SU-DHL-6 (cell line): ENCODE results near the gene BTBD16.

Experiments used
- H2AFZ ChIP-seq: fragments of 200-600 bp; sonication (generic); 2 replicates; pipeline ENCODE4 v1.6.1; 2014; ENCODE audit warnings: low read depth, mild to moderate bottlenecking, moderate library complexity, mixed read lengths, antibody characterized with exemption, low read length; ENCODE audit not compliant: severe bottlenecking
- H3F3A ChIP-seq: fragments of 200-600 bp; shearing (Covaris generic); 2 replicates; pipeline ENCODE4 v1.6.0; 2016; ENCODE audit warnings: antibody characterized with exemption, mild to moderate bottlenecking; ENCODE audit not compliant: insufficient read depth
- H3K27ac ChIP-seq: fragments of 200-600 bp; sonication (generic); 2 replicates; pipeline ENCODE4 v1.5.1; 2016; ENCODE audit warnings: low read depth, mild to moderate bottlenecking, low read length, moderate library complexity, mixed read lengths
- H3K27me3 ChIP-seq: fragments of 200-600 bp; sonication (generic), shearing (Covaris generic); 2 replicates; pipeline ENCODE4 v1.6.0; 2014; ENCODE audit warnings: mild to moderate bottlenecking, low read length
- H3K36me3 ChIP-seq: fragments of 200-600 bp; sonication (generic); 2 replicates; pipeline ENCODE4 v1.6.1; 2014; ENCODE audit warnings: mild to moderate bottlenecking, low read length, mixed read lengths
- H3K4me2 ChIP-seq: fragments of 300-600, 200-600 bp; shearing (Covaris generic), sonication (generic); 2 replicates; pipeline ENCODE4 v1.6.0; 2014; ENCODE audit warnings: low read length, low read depth, mild to moderate bottlenecking; ENCODE audit not compliant: poor library complexity, severe bottlenecking
- H3K4me3 ChIP-seq: fragments of 200-600 bp; sonication (generic); 2 replicates; pipeline ENCODE4 v1.5.1; 2014; ENCODE audit warnings: antibody characterized with exemption, low read length, mild to moderate bottlenecking, mixed read lengths; ENCODE audit not compliant: insufficient read depth, poor library complexity, severe bottlenecking
- H3K79me2 ChIP-seq: fragments of 200-600 bp; sonication (generic); 2 replicates; pipeline ENCODE4 v1.6.1; 2014; ENCODE audit warnings: mild to moderate bottlenecking, low read length, moderate library complexity; ENCODE audit not compliant: insufficient read depth
- H3K9ac ChIP-seq: fragments of 200-600 bp; sonication (generic); 2 replicates; pipeline ENCODE4 v1.7.0; 2014; ENCODE audit warnings: mild to moderate bottlenecking, low read length
- H3K9me2 ChIP-seq: fragments of 200-600 bp; sonication (generic); replicated peaks from 2 replicates; pipeline ENCODE4 v1.6.1; 2014; ENCODE audit warnings: low read length; ENCODE audit not compliant: insufficient read depth
- H3K9me3 ChIP-seq: fragments of 200-600 bp; sonication (generic); 2 replicates; pipeline ENCODE4 v1.6.1; 2014; ENCODE audit warnings: low read length, mixed read lengths; ENCODE audit not compliant: insufficient read depth
- H4K20me1 ChIP-seq: fragments of 200-600 bp; sonication (generic); 2 replicates; pipeline ENCODE4 v1.6.1; 2014; ENCODE audit warnings: low read depth, mild to moderate bottlenecking, antibody characterized with exemption, low read length, moderate library complexity, mixed read lengths
- CTCF ChIP-seq: fragments of 200-600 bp; sonication (generic); IDR thresholded peaks from one replicate; pipeline ENCODE4 v1.5.1; 2017; ENCODE audit warnings: antibody characterized with exemption, mild to moderate bottlenecking, low read length, moderate library complexity; ENCODE audit not compliant: insufficient read depth, poor library complexity, severe bottlenecking
- EZH2phosphoT487 ChIP-seq: fragments of 200-600 bp; sonication (generic), shearing (Covaris generic); conservative IDR thresholded peaks from 2 replicates; pipeline ENCODE4 v1.6.1; 2018; ENCODE audit warnings: mild to moderate bottlenecking, antibody characterized with exemption, low read length, moderate library complexity, mixed read lengths

The BTBD16 gene

GRCh38 chr10:122285506-122286444 is 14.7 kb downstream of the BTBD16 start:
- Histone ChIP-seq H4K20me1 (no peaks in the 10 kb centered on the region), H3K9me2 (no peaks in the 10 kb centered on the region), H3K27me3 (no peaks in the 10 kb centered on the region), H3K36me3 (no peaks in the 10 kb centered on the region), H3K9me3 (no peaks in the 10 kb centered on the region), H2AFZ (no peak overlapping the region), H3F3A (no peaks in the 10 kb centered on the region), H3K9ac (no peak overlapping the region), H3K79me2 (no peaks in the 10 kb centered on the region), H3K4me2 (no peak overlapping the region), H3K27ac (no peak overlapping the region), H3K4me3 (no peak overlapping the region)
- TF ChIP-seq EZH2phosphoT487 (no peak), CTCF (no peak)

GRCh38 chr10:122286867-122287266 is 15.8 kb downstream of the BTBD16 start:
- no peak overlapping the region for H3K4me2 ChIP-seq
- H3K27me3 ChIP-seq, result no peaks in the 10 kb centered on the region
- no peak overlapping the region for H3K27ac ChIP-seq
- H3F3A ChIP-seq, result no peaks in the 10 kb centered on the region
- no peak overlapping the region for H3K9ac ChIP-seq
- H3K36me3 ChIP-seq, result no peaks in the 10 kb centered on the region
- no peak for TF ChIP-seq CTCF
- no peak for TF ChIP-seq EZH2phosphoT487
- no peak overlapping the region for H2AFZ ChIP-seq
- no peaks in the 10 kb centered on the region for H3K9me3 ChIP-seq
- no peaks in the 10 kb centered on the region for H3K79me2 ChIP-seq
- no peak overlapping the region for H3K4me3 ChIP-seq
- no peaks in the 10 kb centered on the region for H4K20me1 ChIP-seq
- no peaks in the 10 kb centered on the region for H3K9me2 ChIP-seq

GRCh38 chr10:122287570-122287969 is 16.5 kb downstream of the BTBD16 start:
- Histone ChIP-seq H3K9ac (no peak overlapping the region), H3K27ac (no peak overlapping the region), H2AFZ (no peak overlapping the region), H3K9me3 (no peaks in the 10 kb centered on the region), H4K20me1 (no peaks in the 10 kb centered on the region), H3K79me2 (no peaks in the 10 kb centered on the region), H3K36me3 (no peaks in the 10 kb centered on the region), H3K9me2 (no peaks in the 10 kb centered on the region), H3F3A (no peaks in the 10 kb centered on the region), H3K4me3 (no peak overlapping the region), H3K27me3 (no peaks in the 10 kb centered on the region), H3K4me2 (no peak overlapping the region)
- TF ChIP-seq EZH2phosphoT487 (no peak), CTCF (no peak)
